ENCODE data around the gene BACH2. TPM values are rescaled to one million over a fixed set of nuclear protein-coding genes. Genes with fewer than 3 reads are reported as not detected.

The BACH2 gene
- total RNA-seq, 4 donors from 2014 or later: 3.6 to 13.4 (median 7.5) TPM

DNA sequence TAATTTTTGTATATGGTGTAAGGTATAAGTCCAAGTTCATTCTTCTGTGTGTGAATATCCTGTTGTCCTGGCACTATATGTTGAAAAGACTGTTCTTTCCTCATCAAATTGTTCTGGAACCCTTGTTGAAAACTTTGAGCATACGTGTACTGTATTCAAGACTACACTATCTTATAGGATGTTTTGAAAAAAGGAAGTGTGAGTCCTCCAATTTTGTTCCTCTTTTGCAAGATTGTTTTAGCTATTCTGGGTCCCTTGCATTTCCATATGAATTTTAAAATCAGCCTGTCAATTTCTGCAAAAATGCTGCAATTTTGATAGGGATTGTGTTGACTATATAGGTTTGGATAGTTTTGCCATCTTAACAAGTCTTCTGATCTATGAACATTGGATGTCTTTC is 195.2 kb downstream of the BACH2 start:
- in situ Hi-C loops (cut with MboI; ENCODE audit: low sequenced_read_pairs in 4 of 4): loop anchor here in 1 of 4 donors (25.0 kb wide), 1 partner anchor 186 kb away; the partner anchor contains the start of gene BACH2
- intact Hi-C loops (cut with DNase I; ENCODE audit: low total_unique reads): no loop called here
- Histone ChIP-seq H3K9me3 (no peaks in the 10 kb centered on the region), H3K27ac (no peak overlapping the region), H3K36me3 (no peaks in the 10 kb centered on the region), H3K27me3 (no peaks in the 10 kb centered on the region), H3K4me1 (peaks cover 31 to 34% of the 10 kb centered on the region in 2 donors), H3K4me3 (no peak overlapping the region)
- DNase-seq (no peak), ATAC-seq (no peak)
- no peak for TF ChIP-seq POLR2A (IDR thresholded peaks at IDR 0.05)
- TF ChIP-seq, protein P1, sequence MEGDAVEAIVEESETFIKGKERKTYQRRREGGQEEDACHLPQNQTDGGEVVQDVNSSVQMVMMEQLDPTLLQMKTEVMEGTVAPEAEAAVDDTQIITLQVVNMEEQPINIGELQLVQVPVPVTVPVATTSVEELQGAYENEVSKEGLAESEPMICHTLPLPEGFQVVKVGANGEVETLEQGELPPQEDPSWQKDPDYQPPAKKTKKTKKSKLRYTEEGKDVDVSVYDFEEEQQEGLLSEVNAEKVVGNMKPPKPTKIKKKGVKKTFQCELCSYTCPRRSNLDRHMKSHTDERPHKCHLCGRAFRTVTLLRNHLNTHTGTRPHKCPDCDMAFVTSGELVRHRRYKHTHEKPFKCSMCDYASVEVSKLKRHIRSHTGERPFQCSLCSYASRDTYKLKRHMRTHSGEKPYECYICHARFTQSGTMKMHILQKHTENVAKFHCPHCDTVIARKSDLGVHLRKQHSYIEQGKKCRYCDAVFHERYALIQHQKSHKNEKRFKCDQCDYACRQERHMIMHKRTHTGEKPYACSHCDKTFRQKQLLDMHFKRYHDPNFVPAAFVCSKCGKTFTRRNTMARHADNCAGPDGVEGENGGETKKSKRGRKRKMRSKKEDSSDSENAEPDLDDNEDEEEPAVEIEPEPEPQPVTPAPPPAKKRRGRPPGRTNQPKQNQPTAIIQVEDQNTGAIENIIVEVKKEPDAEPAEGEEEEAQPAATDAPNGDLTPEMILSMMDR (IDR thresholded peaks at IDR 0.05 in 4 of 5, conservative IDR thresholded peaks at IDR 0.05 in 1 of 5): no peak

DNA sequence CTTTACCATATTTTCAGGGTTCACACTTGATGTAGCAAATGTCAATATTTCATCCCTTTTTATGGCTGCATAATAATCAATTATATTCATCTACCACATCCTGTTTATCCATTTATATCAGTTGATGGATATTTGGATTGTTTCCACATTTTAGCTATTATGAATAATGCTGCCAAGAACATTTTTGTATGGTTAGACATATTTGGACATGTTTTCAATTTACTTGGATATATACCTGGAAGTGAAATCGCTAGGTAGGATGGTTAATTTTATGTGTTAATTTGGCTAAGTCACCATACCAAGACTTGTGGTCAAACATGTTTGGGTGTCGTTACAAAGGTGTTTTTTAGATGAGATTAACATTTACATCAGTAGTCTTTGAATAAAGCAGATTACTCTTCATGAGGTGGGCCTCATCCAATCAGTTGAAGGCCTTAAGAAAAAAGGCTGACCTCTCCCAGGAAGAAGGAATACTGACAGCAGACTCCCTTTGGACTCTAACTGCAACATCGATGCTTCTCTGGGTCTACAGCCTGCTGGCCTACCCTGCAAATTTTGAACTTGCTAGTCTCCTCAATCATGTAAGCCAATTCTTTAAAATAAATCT is 196.5 kb downstream of the BACH2 start:
- no peak for DNase-seq
- peak overlapping the region in 1 of 4 donors; percentile 74 for H3K27ac ChIP-seq
- in situ Hi-C loops (cut with MboI; ENCODE audit: low sequenced_read_pairs in 4 of 4) (loop anchor here in 1 of 4 donors (25.0 kb wide), 1 partner anchor 187 kb away; the partner anchor contains the start of gene BACH2), intact Hi-C loops (cut with DNase I; ENCODE audit: low total_unique reads) (no loop called here)
- no peaks in the 10 kb centered on the region for H3K36me3 ChIP-seq
- H3K9me3 ChIP-seq: no peaks in the 10 kb centered on the region
- no peaks in the 10 kb centered on the region for H3K27me3 ChIP-seq
- ATAC-seq: no peak
- no peak overlapping the region for H3K4me3 ChIP-seq
- peaks cover 38 to 44% of the 10 kb centered on the region in 2 donors for H3K4me1 ChIP-seq
- TF ChIP-seq, protein P1 (IDR thresholded peaks at IDR 0.05 in 4 of 5, conservative IDR thresholded peaks at IDR 0.05 in 1 of 5): no peak
- no peak for TF ChIP-seq POLR2A (IDR thresholded peaks at IDR 0.05)

DNA sequence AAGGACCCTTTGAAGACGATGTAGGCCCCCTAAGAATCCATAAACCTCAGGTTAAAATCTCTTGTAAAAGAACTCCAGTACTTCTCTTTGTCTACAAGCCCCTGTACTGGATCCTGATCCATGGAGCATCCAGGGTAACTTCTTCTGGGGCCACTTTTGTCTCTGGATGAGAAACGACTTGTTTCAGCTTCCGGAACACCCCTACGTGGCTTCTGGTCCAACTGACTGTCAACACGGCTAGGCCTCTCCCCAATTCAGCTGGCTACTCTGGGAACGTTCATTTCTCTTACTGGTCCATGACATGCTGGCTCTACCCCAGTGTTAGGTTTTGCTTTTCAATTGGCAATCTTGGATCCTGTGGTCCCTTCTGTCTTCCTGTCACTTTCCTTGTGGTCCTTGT is 198.0 kb downstream of the BACH2 start:
- Histone ChIP-seq H3K27me3 (no peaks in the 10 kb centered on the region), H3K4me1 (peaks cover 38 to 46% of the 10 kb centered on the region in 2 donors), H3K27ac (peak overlapping the region; percentile 62 to 82 (median 70)), H3K9me3 (no peaks in the 10 kb centered on the region), H3K36me3 (no peaks in the 10 kb centered on the region), H3K4me3 (no peak overlapping the region)
- intact Hi-C loops (cut with DNase I; ENCODE audit: low total_unique reads): loop anchor here (1.0 to 10.0 kb wide), 8 partner anchors 84 to 379 kb away; partner anchors contain the start of gene BACH2
- in situ Hi-C loops (cut with MboI; ENCODE audit: low sequenced_read_pairs in 4 of 4): loop anchor here in 3 of 4 donors (5.0 to 10.0 kb wide), 5 partner anchors 186 to 376 kb away; no protein-coding TSS in a partner anchor
- ATAC-seq: peak; percentile 13 to 40
- no peak for TF ChIP-seq POLR2A (IDR thresholded peaks at IDR 0.05)
- peak in 1 of 2 donors; percentile 45 for DNase-seq

DNA sequence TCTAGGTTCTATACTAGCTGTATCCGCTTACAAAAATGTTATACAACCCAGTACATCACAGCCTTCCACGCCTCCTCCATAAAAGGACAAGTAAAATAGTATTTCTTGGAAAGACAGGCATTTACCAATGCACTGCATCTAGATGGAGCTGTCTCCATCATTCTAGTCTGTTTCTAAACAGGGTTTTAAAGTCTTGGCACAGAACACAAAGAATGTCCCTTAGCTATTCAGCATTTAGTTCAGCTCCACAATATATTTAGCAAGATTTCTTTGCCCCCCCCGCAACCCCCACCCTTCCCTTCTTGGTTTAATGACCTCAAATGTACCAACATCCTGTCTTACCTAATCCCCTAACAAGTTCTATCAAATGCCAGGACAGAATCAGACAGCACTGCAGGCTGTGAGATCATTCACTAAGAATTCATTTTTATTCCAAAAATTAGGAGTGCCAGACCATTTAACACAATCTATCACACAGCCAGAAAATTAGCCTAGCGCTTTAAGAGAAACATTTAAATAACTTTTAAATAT is 198.6 kb downstream of the BACH2 start:
- intact Hi-C loops (cut with DNase I; ENCODE audit: low total_unique reads): loop anchor here (1.0 to 10.0 kb wide), 8 partner anchors 84 to 379 kb away; partner anchors contain the start of gene BACH2
- TF ChIP-seq POLR2A (IDR thresholded peaks at IDR 0.05): no peak
- TF ChIP-seq, protein P1 (IDR thresholded peaks at IDR 0.05 in 4 of 5, conservative IDR thresholded peaks at IDR 0.05 in 1 of 5): peak in 2 of 5 experiments; percentile 31 to 39
- DNase-seq: peak; percentile 60 to 87
- peak; percentile 85 for ATAC-seq
- Histone ChIP-seq H3K27me3 (no peaks in the 10 kb centered on the region), H3K4me1 (peaks cover 38 to 46% of the 10 kb centered on the region in 2 donors), H3K27ac (peak overlapping the region; percentile 62 to 82 (median 70)), H3K4me3 (no peak overlapping the region), H3K9me3 (no peaks in the 10 kb centered on the region), H3K36me3 (no peaks in the 10 kb centered on the region)
- in situ Hi-C loops (cut with MboI; ENCODE audit: low sequenced_read_pairs in 4 of 4): loop anchor here in 3 of 4 donors (5.0 to 10.0 kb wide), 5 partner anchors 187 to 377 kb away; no protein-coding TSS in a partner anchor

DNA sequence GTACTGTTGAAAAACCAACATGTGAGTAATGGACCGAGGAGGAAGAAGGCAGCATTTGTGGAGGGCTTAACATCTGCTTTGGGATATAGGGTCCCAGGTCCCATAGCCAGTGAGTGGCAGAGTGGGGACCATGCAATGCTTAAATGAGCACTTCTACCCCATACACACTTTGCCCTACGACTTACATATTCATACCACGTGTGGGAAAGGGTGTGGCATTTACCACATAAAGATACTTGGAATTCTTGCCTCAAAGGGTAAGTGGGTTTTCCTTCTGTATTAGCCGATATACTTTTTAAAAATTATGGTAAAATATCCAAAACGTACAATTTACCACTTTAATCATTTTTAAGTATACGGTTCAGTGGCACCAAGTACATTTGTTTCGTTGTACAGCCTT is 199.3 kb downstream of the BACH2 start:
- intact Hi-C loops (cut with DNase I; ENCODE audit: low total_unique reads) (loop anchor here (5.0 to 10.0 kb wide), 5 partner anchors 85 to 380 kb away; no protein-coding TSS in a partner anchor), in situ Hi-C loops (cut with MboI; ENCODE audit: low sequenced_read_pairs in 4 of 4) (loop anchor here in 3 of 4 donors (5.0 to 10.0 kb wide), 5 partner anchors 187 to 377 kb away; no protein-coding TSS in a partner anchor)
- TF ChIP-seq, protein P1 (IDR thresholded peaks at IDR 0.05 in 4 of 5, conservative IDR thresholded peaks at IDR 0.05 in 1 of 5): no peak
- no peak for TF ChIP-seq POLR2A (IDR thresholded peaks at IDR 0.05)
- DNase-seq (no peak), ATAC-seq (no peak)
- H3K27ac ChIP-seq: peak overlapping the region; percentile 62 to 82 (median 70)
- H3K4me3 ChIP-seq: no peak overlapping the region
- H3K4me1 ChIP-seq: peaks cover 38 to 45% of the 10 kb centered on the region in 2 donors
- no peaks in the 10 kb centered on the region for H3K27me3 ChIP-seq
- no peaks in the 10 kb centered on the region for H3K9me3 ChIP-seq
- H3K36me3 ChIP-seq: no peaks in the 10 kb centered on the region
